Limb (tissue), 2 donors: ENCODE data around the gene PPP1CA.
A peak's percentile ranks its signal among the peaks of the same experiment; 100 is the strongest.

Source experiments
- DNase-seq, 2 donors: peaks; one replicate each; pipeline ENCODE4 v3.0.0-alpha.2; 2016; ENCODE audit errors: extremely low spot score in 2 of 2

Gene PPP1CA

GRCh38 chr11:67401495-67402191 lies at the start of gene PPP1CA:
Gene PPP1CA (minus strand): TSS chr11:67401858. CDS start chr11:67401782, 76 bp downstream.
- peak; percentile 90 to 98 for DNase-seq

GRCh38 chr11:67450796-67451657 lies 49.4 kb upstream of the PPP1CA start:
- DNase-seq: no peak

- no peak for DNase-seq
These were observed 47.6 kb upstream of the PPP1CA start for GRCh38 chr11:67449116-67449844.

- no peak for DNase-seq
These were observed 46.6 kb upstream of the PPP1CA start for GRCh38 chr11:67448220-67448609.

GRCh38 chr11:67445515-67445914 lies 43.9 kb upstream of the PPP1CA start:
- no peak for DNase-seq

GRCh38 chr11:67442504-67443404 lies 41.1 kb upstream of the PPP1CA start:
- peak in 1 of 2 donors; percentile 33 for DNase-seq

- DNase-seq: no peak
These were observed 40.2 kb upstream of the PPP1CA start for GRCh38 chr11:67441731-67442351.

GRCh38 chr11:67441098-67441563 lies 39.5 kb upstream of the PPP1CA start:
- DNase-seq: no peak

GRCh38 chr11:67440229-67441097 lies 38.8 kb upstream of the PPP1CA start:
- DNase-seq: no peak

GRCh38 chr11:67439321-67440228 lies 37.9 kb upstream of the PPP1CA start:
- DNase-seq: peak in 1 of 2 donors; percentile 34

- no peak for DNase-seq
These were observed 36.7 kb upstream of the PPP1CA start for GRCh38 chr11:67438158-67438902.

GRCh38 chr11:67437809-67438157 lies 36.1 kb upstream of the PPP1CA start:
- DNase-seq: no peak

GRCh38 chr11:67437082-67437808 lies 35.6 kb upstream of the PPP1CA start, which contains the start of gene PTPRCAP:
Gene PTPRCAP (minus strand): TSS chr11:67437682. CDS start chr11:67437619, 63 bp downstream.
- peak in 1 of 2 donors; percentile 51 for DNase-seq

- no peak for DNase-seq
These were observed 34.9 kb upstream of the PPP1CA start for GRCh38 chr11:67436459-67437081.

GRCh38 chr11:67435727-67436458 lies 34.2 kb upstream of the PPP1CA start:
- no peak for DNase-seq
